PFSK-1 (cell line): Measurements from ENCODE around the gene LRRC27.

Source experiments
- POLR2AphosphoS5 ChIP-seq: IDR thresholded peaks from 2 replicates; pipeline ENCODE4 v1.6.1; 2012; ENCODE audit warnings: low read depth, mild to moderate bottlenecking, control low read depth, low read length, moderate library complexity
- TAF1 ChIP-seq: IDR thresholded peaks from 2 replicates; pipeline ENCODE4 v1.6.1; 2012; ENCODE audit warnings: low read length, control low read depth, borderline replicate concordance; ENCODE audit not compliant: insufficient read depth

DNA sequence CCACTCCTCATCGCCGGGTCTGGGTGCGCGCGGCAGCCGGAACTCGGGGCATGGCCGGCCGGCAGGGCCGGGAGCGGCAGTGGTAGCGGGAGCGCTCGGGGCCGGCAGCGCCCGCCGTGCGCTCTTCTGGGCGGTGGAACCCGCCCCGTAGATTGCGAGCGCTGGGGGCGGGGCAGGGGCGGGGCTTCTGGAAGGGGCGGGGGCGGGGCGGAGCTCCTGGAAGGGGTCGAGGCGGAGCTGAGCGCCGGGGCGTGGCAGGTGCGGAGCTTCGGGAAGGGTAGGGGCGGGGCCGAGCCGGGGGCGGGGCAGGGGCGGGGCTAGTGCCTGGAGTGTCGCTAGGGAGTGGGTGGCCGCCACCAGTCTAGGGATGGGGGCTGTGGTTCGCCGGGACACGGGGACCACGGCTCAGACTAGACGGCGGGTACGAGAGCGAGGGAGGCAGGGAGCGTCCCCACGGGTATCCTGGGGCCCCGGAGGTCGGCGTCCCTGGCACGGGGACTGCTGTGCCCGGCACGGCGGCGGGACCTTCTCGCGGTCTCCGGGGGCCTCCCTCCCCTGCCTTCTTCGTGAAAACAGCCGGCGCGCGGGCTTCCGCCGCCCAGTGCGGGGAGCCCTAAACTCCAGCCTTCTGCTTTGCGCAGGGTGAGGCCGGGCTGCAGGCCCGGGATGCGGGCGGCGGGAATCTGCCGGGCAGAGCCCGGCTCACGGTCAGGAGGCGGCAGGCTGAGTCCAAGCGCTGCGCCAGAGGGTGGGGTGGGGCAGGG, 24.0 kb upstream of the LRRC27 start, which contains the start of gene STK32C:
- TF ChIP-seq TAF1 = no peak
- no peak for TF ChIP-seq POLR2AphosphoS5
